HS-5 (cell line): Measurements from ENCODE around the gene KCNAB2.

ENCODE experiments used
- DNase-seq: peaks from one replicate; pipeline ENCODE4 v3.0.0-alpha.2; 2012; ENCODE audit warnings: low read depth

Gene KCNAB2

GRCh38 chr1:6097117-6097595, 51.5 kb downstream of the KCNAB2 start:
- DNase-seq, result no peak

- DNase-seq, result no peak
Measured at GRCh38 chr1:6097824-6098223, 52.1 kb downstream of the KCNAB2 start.

- DNase-seq, result no peak
Measured at GRCh38 chr1:6098303-6099215, 52.9 kb downstream of the KCNAB2 start.

- DNase-seq, result no peak
Measured at GRCh38 chr1:6099297-6099696, 53.6 kb downstream of the KCNAB2 start.

- DNase-seq, result no peak
Measured at GRCh38 chr1:6099787-6100765, 54.4 kb downstream of the KCNAB2 start.

- no peak for DNase-seq
Measured at GRCh38 chr1:6100861-6101783, 55.4 kb downstream of the KCNAB2 start.

GRCh38 chr1:6101826-6102531, 56.3 kb downstream of the KCNAB2 start:
- DNase-seq, result no peak

GRCh38 chr1:6102532-6102845, 56.8 kb downstream of the KCNAB2 start:
- DNase-seq, result no peak

- DNase-seq, result no peak
Measured at GRCh38 chr1:6103111-6103853, 57.6 kb downstream of the KCNAB2 start.

GRCh38 chr1:6103854-6104530, 58.3 kb downstream of the KCNAB2 start:
- no peak for DNase-seq

- no peak for DNase-seq
Measured at GRCh38 chr1:6104631-6105030, 58.9 kb downstream of the KCNAB2 start.

- DNase-seq, result no peak
Measured at GRCh38 chr1:6105218-6105679, 59.6 kb downstream of the KCNAB2 start.

- DNase-seq, result no peak
Measured at GRCh38 chr1:6105763-6106162, 60.1 kb downstream of the KCNAB2 start.

GRCh38 chr1:6106321-6106731, 60.6 kb downstream of the KCNAB2 start:
- DNase-seq, result no peak

GRCh38 chr1:6106977-6107376, 61.3 kb downstream of the KCNAB2 start:
- DNase-seq, result no peak

- DNase-seq, result no peak
Measured at GRCh38 chr1:6107409-6108356, 62.0 kb downstream of the KCNAB2 start.

GRCh38 chr1:6108476-6108875, 62.8 kb downstream of the KCNAB2 start:
- DNase-seq, result no peak

- DNase-seq, result peak; percentile 11
Measured at GRCh38 chr1:6108937-6109614, 63.4 kb downstream of the KCNAB2 start.
